COR-L47 (cell line): ENCODE results near the gene SKI.
"Not testable (repeated sequence)": the region's sequence is repeated elsewhere in the genome, so short reads cannot be mapped to it uniquely, and the experiment has no call there.

ENCODE experiments used
- DNase-seq: peaks from one replicate; lab custom pipeline; 2025; lab: John Stamatoyannopoulos, UW

Gene SKI

DNA sequence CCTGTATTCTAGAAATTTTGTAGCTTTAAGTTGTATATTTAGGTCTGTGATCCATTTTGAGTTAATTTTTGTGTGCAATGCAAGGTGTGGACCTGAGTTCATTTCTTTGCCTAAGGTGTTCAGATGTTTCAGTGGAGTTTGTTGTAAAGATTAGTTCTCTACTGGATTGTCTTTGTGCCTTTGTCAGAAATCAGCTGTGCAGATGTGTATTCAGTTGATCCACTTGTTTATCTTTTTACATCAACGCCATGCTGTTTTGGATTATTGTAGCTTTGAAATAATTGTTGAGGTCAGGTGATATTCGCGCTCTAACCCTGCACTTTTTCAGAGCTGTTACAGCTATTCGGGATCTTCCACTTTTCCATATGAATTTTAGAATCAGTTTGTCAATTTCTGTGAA, 32.8 kb downstream of the SKI start:
- no peak for DNase-seq

DNA sequence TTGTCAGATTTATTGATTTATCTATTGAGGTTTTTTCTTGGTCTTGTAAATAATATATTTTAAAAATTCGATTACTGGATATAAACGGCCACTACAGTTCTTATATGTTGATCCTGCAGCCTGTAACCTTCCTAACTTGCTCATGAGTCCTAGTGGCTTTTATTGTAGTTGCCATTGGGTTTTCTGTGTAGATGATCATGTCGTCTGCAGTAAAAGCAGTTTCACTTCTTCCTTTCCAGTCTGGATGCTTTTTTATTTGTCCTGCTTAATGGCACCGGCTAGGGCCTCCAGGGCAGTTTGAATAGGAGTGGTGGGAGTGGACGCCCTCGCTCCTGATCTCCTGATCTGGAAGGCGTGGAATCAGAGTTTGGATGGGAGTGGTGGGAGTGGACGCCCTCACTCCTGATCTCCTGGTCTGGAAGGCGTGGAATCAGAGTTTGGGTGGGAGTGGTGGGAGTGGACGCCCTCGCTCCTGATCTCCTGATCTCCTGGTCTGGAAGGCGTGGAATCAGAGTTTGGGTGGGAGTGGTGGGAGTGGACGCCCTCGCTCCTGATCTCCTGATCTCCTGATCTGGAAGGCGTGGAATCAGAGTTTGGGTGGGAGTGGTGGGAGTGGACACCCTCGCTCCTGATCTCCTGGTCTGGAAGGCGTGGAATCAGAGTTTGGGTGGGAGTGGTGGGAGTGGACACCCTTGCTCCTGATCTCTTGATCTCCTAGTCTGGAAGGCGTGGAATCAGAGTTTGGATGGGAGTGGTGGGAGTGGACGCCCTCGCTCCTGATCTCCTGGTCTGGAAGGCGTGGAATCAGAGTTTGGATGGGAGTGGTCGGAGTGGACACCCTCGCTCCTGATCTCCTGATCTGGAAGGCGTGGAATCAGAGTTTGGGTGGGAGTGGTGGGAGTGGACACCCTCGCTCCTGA, 33.6 kb downstream of the SKI start:
- not testable (repeated sequence) for DNase-seq

DNA sequence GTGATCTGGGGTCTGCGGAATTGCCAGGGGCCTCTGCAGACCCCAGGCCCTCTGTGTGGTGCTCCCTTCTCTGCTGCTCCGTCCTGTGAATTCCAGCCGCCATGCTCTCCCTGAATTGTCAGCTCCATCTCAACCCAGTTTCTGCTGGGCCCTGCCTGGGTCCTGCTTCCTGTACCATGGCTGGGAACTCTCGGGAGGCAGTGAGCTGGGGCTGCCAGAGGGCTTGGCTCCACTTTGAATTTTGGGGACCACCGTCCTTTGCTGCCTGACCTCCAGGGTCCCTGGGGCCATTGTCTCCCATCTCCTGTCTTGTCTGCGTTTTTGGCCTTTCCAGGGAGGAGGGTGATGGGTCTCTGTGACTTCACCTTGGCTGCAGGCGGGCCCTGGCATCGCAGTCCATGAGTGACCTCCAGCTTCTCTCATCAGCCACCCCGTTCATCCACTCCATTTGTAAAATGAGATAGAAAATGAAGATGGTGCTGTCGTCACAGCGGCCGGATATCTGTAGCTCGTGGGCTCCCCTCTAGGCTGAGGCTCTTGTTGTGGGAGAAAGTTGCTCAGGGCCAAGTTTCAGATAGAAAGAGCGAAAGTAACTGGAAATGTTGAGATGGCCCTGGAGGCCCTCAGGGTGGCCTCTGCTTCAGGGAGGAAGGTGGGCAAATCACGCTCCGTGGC, 38.3 kb downstream of the SKI start:
- DNase-seq, result no peak

DNA sequence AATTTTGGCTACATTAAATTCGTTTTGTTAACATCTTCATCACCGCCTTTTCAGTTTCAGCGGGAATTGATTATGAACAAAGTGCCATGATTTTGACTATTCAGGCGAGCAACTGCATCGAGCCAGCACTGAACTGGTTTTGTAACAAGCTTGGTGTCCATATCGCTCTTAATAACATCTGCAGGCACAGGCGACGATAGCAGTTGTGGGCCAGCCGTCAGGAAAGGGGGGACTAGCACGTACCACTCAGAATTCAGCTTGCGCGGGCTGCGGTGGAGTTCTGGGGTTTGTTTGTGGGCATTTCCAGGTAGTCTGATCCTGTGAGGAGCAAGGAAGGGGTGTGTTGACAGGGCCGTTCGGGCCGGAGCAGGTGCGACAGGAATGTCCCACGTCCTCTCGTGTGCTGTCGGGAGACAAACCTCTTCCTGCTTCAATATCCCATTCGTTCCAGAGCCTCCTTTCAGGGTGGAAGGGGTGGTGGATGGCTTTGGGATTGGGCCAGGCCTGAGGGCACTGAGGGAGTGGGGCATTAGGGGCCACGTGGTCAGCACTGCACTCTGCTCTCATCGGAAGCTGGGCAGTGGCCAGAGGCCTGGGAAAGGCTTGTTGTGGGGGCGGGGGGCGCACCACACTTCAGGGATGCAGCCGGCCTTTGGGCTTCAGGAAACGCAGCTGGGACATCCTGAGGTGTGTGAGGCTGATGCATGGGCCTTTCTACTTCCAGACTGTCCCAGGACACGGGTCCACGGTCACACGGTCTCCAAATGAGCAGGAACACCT, 39.1 kb downstream of the SKI start:
- no peak for DNase-seq

DNA sequence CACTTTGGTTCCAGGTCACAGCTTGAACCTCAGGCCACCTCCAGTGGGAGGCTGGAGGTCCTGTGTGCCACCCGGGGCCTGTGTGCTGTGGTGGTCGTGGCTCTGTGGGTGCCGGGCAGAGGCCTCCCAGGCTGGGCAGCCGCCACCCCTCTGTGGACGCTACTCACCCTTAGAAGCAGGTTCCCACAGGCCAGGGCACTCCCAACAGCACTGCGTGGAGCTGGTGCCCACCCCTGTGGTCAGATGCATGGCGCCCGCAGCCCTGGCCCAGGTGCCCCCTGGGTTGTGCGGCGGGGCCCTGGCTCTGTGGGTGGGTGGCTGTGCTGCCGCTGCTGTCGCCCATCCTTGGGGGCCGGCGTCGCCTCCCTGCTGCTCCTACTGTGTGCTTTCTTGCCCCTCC, 39.7 kb downstream of the SKI start:
- DNase-seq, result no peak

DNA sequence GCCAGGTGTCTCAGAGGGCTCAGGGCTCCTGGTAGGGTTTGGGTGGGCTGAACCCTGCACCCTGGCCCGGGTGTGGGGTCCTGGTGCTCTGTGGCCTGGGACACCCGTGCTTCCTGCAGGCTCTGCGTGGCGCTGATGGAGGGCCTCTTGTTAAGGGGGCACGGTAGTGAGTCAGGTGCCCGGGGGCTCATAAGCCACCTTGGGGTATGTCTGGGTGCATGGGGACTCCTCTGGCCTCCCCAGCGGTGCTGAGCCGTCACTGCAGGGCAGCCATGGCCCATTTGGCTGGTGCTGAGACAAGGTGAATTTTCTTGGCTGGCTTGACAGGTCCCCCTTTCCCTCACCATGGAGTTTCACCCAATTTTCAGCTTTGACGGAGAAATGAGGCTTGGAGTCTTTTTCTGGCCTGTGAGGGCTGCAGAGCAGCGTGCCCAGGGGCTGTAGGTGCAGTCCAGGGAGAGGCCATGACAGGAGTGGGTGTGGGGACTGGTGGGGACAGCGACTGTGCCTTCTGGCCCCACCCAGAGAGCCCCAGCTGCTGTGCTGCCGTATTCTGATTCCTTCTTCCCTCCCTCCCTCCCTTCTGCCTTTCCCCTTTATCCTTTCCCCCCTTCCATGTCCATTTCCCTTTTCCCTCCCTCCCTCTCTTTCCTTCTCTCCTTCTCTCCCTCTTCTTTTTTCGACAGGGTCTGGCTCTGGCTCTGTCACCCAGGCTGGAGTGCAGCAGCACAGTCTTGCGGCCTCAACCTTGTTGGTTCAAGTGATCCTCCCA, 40.4 kb downstream of the SKI start:
- DNase-seq, result no peak

DNA sequence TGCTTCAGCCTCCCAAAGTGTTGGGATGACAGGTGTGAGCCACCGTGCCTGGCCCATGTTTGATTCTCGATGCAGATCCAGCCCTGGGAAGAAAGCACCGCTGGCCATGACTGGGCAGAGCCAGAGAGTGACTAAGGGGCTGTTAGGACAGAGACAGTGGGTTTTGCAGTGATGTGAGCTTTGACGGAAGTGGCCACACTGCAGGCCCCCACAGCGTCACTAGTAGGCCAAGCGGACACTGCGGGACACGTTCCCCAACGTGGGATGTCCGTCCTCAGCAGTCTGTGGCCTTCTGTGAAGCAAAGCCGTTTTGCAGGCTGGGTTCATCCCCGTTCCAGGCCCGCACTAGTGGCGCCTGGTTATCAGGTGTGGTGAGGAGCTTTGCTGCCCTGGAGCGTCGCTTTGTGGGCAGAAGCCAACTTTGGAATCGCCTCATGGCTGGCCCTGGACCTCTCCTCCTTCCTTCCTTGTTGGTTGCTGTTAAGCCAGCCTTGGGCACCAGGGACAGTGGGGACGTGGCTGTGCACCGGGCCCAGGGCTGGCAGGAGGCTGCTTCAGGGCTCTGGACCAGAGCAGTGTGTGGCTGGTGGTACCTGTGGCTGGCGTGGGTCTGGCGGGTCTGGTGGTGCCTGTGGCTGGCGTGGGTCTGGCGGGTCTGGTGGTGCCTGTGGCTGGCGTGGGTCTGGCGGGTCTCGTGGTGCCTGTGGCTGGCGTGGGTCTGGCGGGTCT, 41.2 kb downstream of the SKI start:
- DNase-seq, result no peak

DNA sequence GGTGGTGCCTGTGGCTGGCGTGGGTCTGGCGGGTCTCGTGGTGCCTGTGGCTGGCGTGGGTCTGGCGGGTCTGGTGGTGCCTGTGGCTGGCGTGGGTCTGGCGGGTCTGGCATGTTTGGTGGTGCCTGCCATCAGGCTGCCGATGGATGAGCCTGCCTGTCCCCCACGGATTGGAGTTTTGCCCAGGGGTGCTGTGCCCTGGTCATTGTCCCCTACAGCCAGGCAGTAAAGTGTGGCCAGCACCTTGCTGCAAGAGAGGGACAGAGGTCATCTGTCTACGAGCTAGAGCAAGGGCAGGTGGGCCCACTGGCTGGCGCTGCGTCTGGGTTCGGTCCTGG, 41.8 kb downstream of the SKI start:
- no peak for DNase-seq

DNA sequence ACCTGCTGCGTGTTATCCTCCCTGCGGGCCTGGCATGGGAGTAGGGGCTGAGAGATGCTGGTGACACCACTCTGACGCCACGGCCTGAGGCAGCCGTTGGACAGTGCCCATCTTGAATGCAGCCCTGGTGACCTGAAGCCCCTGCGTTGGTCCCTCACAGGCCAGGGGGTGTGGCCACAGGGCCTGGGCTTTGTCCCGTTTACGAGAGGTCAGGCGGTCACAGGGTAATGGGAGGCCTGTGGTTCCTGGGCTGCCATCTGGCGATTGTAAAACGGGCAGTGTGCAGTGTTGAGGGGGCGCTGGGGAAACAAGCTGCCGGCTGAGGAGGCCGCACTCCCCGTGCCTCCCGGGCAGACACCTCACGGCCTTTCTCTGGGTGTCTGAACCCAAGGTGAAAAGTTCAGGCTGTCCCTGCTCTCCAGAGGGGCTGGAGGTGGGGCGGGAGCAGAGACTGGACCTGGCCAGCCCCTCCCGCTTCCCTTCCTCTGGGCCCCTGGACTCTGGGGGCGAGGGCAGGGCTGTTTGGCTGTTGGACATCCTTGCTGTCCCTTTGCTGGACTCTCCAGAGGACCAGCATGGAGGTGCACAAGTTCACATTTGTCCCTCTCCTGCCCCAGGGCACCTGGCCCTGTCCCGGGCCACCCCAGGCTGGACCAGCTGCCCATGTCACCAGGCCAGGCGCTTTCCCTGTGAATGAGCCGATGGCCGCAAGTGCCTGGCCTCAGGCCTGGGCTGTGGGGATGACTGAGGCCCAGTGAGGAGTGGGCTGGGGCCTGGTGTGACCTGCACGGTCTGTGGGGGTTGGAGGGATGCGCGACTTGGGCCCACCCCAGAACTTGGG, 42.4 kb downstream of the SKI start:
- DNase-seq, result no peak

DNA sequence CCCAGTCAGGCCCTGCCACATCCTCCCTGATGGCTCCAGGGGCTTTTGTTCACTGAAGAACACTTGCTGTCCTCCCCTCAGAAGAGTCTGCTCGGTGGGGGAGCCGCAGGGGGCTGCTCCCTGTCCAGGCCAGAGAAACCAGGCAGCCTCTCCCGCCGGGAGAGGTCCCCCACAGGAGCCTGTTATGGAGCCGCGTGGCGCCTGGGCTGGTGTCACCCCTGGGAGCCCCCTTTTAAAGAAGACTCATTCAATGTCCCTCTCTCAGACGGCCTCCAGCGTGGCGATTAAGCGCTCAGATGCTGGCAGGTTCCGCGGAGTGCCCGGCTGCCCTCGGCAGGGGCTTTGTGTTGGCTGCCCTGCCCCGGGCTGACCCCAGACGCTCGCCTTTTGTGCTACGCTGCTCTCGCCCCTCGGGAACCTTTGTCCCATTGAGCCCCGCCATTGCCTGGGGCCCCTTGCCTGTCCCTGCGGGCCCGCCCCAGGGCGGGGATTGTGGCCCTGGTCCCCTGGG, 43.1 kb downstream of the SKI start:
- no peak for DNase-seq

DNA sequence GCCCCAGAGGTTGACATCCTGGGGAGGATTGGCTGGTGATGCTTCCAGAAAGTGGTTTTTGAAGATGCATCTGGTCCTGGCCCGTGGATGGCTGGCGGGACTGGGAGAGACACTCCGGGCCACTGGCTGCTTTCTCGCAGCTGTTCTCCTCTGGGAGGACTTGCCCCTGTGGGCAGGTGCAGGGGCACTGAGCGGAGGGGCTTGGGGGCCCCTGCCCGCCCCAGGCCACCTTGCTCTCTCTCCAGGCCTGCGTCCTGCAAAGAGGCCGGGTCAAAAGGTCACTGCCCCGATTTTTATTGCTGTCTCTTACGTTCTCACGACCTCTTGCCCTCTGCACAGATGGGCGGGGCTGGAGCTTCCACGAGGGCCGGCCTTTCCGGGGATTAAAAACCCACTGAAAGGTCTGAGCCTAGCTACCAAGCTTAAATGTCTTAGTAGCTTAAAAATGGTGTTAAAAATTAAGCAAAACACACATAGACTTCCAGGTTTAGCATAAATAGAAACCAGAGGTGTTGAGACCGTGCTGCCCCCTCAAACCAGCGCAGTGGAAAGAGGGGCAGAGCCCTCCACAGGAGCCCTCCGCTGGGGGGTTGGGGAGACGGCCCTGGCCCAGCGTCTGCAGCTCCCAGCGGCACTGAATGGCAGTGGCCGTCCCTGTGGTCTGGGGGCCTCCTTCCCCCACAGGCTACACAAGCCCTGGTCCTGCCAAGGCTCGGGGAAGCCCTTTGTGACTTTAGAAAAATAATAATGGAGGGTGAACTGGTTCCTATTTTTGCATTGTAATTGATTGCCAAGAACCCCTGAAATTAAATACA, 43.9 kb downstream of the SKI start:
- no peak for DNase-seq

DNA sequence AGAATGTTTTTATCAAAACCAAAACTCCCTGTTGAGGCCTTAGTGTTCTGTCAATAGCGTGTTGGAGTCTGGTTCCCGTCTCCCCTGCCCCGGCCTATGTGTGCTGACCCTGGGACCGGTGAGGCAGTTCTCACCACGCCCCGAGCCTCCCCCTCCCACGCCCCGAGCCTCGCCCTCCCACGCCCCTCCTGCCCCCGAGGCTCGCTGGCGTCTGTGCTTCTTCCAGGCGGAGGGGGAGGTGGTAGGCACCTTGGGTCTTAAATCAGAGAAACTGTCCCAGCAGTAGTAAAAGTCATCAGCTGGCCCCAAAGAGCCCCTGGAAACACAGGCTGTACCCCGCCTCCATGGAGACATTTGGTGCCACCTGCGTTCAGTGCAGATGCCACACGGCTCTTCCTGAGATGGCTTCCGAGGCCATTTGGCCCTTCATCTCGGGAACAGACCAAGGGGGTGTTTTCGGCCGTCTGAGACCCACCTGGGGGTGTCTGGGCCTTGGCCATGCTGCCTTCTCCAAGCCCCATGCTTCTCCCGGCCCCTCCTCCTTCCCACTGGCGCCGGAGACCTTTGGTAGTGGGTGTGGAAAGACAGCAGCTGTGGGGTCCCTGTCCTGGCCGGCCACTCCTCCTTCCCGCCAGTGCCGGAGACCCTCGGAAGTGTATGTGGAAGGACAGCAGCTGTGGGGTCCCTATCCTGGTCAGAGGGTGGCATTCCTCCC, 44.7 kb downstream of the SKI start:
- DNase-seq, result no peak

DNA sequence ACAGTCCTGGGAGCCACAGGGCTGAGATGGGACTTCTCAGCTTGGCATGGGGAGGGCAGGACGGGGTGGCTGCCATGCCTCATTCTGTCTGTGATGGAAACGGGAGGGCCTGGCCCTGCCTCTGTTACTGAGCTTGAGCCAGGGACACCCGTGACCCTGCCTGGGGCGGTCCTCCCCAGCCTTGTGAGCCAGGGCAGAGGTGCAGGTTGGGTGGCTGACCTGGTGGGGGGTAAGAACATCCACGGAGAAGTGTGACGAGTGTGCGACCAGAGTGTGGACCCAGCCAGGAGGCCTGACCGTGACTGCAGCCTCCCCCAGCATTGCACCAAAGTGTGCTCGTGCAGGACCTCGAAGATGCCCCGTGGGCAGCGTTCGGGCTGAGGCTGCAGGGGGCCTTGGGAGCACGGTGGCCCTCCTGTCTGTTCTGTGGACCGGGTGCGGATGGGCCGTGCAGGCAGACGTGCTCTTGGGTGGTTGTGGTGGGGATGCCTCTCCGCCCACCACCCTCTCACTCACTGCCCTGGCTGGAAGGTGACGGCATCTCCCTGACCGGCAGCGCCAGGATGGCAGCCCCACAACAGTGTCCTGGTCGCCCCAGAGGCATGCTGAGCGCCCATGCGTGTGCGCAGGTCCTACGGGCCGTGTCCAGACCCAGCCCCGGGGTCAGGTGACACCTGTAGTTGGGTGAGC, 45.4 kb downstream of the SKI start:
- no peak for DNase-seq

DNA sequence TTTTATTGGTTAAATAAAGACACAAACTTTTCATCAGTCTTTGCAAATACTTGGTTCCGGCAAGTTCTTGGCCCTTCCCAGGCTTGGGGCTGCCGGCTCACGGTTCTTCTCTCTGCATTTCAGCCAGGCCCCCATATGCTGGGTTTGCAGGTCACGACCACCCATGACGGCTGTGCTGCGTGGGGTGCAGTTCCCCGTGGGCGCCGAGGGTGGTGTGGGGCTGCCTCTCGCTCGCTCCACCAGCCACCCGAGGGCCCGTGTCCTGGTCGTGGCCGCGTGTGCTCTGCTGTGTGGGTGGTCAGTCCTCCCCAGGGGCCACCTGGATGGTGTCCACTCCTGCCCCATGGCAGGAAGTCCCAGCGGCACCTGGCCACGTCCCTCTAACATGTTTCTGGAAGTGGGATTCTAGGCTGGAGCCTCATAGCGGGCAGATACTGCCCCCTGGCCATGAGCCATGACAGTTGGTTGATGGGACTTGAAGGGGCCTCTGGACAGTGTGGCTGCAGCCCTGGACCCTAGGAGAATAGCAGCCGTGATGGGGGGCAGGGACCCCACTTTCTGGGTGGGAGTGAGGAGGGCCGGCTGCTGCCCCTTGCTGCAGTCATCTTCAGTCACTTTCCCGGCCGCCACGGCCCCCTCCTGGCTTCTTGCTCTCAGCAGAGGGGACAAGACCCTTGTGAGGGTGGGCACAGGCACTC, 46.3 kb downstream of the SKI start:
- DNase-seq, result no peak

DNA sequence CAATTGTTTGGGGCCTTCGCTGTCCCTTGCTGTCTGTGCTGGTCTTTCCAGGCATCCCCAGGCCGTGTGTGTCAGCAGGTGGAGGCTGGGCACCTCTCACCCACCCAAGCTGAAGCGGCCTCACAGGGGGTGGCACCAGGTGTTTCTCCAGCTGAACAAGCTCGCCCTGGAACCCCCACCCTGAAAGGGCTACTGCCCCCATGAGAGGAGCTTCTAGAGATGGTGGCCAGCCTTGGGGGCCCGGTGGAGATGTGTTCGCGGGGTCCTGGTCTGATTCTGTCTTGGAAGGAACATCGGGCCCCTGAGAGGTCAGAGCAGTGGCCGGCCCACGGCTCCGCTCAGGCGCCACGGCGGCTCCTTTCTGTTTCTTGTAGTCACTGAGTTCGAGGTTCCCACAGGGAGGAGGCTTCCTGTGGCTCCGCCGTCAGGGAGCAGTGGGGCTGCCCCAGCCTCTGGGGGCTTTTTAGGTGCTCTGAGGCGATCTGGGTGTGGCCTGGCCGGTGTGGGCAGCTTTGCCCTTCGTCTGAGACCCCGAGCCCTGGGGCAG, 46.9 kb downstream of the SKI start:
- no peak for DNase-seq

DNA sequence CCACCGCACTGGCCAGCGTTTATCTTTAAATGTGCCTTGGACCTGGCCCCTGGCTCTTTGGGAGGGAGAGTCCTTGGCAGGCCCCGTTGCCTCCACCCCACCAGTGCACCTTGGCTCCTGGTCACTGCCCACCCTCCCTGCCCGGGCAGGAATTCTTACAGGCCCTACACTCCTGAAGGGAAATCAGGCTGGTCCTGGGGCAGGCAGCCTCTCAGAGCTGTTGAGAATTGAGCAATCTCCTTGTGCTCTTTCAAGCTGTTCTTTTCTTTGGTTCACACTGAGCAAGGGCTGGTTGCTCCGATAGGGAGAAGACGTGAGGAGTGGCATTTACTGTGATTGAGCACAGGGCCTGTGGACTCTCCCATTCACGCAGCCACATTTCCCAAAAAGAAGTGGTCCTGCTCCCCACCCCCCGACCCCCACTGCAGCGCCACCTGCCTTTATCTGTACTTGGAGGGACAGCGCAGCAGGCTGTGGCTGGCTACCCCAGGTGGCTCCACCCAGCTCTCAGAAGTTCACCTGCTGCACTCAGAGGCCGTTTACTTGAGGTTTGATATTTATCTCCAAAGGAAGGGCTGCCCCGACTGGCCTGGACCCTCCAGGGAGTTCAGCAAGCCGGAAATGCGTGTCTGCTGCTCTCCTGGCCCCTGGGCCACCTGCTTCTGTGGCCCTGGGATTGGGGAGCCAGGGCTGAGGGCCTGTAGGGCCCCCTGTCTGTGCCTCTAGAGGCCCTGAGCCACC, 47.8 kb downstream of the SKI start:
- DNase-seq, result no peak
